ENCODE data around the gene RIPOR1.
"Not testable (repeated sequence)": the region's sequence is repeated elsewhere in the genome, so short reads cannot be mapped to it uniquely, and the experiment has no call there.

The RIPOR1 gene, protein sequence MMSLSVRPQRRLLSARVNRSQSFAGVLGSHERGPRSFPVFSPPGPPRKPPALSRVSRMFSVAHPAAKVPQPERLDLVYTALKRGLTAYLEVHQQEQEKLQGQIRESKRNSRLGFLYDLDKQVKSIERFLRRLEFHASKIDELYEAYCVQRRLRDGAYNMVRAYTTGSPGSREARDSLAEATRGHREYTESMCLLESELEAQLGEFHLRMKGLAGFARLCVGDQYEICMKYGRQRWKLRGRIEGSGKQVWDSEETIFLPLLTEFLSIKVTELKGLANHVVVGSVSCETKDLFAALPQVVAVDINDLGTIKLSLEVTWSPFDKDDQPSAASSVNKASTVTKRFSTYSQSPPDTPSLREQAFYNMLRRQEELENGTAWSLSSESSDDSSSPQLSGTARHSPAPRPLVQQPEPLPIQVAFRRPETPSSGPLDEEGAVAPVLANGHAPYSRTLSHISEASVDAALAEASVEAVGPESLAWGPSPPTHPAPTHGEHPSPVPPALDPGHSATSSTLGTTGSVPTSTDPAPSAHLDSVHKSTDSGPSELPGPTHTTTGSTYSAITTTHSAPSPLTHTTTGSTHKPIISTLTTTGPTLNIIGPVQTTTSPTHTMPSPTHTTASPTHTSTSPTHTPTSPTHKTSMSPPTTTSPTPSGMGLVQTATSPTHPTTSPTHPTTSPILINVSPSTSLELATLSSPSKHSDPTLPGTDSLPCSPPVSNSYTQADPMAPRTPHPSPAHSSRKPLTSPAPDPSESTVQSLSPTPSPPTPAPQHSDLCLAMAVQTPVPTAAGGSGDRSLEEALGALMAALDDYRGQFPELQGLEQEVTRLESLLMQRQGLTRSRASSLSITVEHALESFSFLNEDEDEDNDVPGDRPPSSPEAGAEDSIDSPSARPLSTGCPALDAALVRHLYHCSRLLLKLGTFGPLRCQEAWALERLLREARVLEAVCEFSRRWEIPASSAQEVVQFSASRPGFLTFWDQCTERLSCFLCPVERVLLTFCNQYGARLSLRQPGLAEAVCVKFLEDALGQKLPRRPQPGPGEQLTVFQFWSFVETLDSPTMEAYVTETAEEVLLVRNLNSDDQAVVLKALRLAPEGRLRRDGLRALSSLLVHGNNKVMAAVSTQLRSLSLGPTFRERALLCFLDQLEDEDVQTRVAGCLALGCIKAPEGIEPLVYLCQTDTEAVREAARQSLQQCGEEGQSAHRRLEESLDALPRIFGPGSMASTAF

DNA sequence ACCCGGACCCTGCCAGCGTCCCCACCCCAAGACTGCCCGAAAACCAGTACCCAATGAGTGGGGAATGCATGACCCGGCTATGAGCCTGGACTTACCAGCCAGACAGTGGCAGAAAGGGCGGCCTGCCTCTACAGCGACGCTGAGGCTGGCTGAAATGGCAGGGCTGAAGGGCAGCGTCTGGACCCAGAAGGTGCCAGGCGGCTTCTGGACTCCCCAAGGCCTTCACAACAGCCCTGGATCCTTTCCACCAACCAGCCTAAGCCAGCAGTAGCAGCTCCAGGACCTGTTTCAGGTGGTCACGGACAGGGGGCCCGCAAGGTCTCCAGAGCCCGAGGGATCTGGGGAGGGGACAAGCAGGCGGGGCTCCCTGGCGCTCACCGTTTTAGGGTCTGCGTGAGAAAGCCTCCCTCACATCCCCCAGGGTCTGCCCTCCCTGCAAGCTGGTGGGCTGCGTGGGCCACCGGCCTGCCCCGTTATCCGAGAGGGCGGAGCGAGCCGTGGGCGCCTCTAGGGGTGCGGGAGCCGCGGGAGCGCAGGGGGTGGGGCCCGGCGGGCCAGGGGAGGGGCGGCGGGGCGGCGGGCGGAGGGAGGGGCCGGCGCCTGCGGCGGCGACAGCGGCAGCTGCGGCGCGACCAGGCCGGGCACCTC is at the start of gene RIPOR1:
RIPOR1 (plus strand) TSS at position 608 of the 648 bp plus-strand sequence. CDS start 9,618 bp downstream, outside the sequence.
- in situ Hi-C loops (cut with HindIII; ENCODE audit: low pct_ligation_motif_present, low pct_unique_long_range_greater_than_20kb, low sequenced_read_pairs) = no loop called here
- DNase-seq = peak; percentile 53

DNA sequence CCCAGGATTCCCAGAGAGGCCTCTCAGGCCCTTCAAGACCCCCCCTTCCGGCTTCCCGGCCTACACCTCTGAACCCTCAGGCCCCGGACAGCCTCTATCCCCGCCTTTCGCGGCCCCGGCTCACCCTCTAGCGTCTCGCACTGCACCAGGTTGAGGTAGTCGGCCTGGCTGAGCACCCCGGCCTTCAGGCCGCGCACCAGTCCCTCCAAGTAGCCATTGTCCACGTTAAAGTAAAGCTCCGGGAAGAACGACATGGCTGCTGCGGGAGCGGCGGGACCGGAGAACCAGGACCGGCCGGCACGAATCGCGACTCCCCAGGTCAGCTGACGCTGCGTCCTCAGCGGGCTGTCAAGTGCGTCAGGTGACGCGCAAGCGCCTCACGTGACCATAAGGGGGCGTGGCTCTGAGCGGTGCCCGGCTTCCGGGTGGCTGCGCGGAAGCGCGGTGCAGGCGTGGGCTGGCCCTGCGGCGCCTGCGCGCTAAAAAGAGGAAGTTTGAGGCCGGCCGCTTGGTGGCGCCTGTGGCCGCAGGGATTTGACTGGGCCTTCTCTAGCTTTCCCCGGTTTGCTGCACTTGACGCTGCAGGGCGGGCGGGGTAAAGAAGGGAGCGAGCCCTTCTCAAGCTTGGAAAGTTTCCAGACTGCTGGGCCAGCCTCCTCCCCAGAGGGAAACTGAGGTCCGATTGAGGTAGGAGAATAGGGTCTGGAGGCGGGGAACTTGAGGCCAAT is 47.6 kb upstream of the RIPOR1 start, which contains the start of gene ATP6V0D1:
ATP6V0D1 (minus strand) TSS at position 325 of the 728 bp plus-strand sequence; CDS start at position 254, 71 bp downstream.
- in situ Hi-C loops (cut with HindIII; ENCODE audit: low pct_ligation_motif_present, low pct_unique_long_range_greater_than_20kb, low sequenced_read_pairs) = no loop called here
- peak; percentile 99 for DNase-seq

DNA sequence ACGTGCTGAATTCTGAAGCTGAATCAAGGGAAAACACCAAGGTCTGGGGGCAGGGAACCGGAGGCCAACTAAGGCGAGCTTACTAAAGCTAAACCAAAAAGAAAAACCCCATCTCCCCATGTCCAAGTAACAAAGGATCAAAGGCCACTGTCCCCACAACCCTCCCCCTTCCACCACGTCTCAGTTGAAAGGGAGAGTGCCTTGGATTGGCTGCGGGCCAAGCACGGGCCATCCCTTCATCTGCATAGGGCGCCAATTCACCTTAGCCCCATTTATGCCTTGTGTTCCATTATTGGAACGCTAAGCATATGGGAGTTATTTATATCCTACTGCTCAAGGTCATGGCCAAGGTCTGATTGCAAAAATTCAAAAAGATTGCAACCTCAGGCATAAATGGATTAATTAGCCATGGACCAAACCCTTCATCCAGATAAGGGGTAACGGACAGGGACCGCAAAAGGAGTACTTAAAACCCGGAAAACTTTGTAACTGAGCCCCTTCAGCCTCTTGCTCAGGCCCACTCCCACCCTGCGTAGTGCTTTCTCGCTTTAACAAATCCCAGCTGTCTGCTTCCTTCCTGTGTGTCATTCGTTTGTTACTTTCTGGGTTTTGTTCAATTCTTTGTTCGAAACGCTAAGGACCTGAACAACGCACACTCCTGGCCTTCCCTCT is 46.9 kb upstream of the RIPOR1 start:
- in situ Hi-C loops (cut with HindIII; ENCODE audit: low pct_ligation_motif_present, low pct_unique_long_range_greater_than_20kb, low sequenced_read_pairs) = no loop called here
- DNase-seq = no peak

DNA sequence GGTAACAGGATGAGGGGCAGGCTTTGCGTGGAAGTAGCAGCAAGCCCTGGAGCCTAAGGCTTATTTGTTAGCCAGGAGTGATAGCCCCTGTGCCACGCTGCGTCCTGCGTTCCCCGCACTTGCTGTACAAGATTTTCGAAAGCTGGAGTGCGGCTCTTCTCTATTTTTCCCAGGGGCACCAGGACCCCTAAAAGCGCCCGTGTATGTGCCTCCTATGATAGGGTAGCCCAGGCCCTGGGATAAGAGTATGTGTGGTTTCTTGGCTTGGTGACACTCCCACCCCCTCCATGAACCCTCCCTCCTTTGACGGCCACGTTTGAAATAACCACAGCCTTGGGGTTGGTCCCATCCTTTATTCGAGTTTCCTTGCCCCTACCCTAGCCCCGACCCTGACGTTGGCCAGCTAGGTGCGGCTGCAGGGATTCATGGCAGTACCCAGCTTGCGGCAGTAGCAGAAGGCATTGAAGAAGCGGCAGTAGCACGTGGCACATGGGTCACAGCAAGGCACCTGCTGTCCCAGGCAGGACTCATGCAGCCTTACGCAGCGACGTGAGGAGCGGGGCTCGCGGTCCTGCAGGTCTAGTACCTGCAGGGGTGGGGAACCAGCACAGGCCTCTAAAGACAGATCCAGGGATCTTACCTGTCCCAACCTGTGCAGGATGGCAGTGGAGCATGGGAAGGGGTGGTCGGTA is 46.2 kb upstream of the RIPOR1 start:
- in situ Hi-C loops (cut with HindIII; ENCODE audit: low pct_ligation_motif_present, low pct_unique_long_range_greater_than_20kb, low sequenced_read_pairs) = no loop called here
- no peak for DNase-seq

DNA sequence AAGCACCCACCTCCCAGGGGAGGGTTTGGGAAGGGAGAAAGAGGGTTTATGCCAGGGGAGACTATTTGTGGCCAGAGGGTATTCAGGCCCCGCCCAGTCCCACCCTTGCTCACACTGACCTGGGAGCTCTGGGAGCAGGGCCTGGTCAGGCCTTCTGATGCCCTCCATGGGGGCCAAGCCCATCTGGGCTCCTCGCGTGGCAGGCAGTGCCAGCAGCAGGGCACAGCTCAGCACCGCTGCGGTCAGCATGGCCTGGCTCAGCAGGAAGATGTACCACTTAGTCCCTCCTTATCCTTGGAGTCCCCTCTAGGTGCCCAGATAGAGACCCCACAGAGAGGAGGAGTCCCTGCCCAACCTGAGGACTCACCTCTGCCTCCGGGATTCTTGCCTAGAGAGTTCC is 45.5 kb upstream of the RIPOR1 start, which contains the start of gene AGRP:
AGRP (minus strand) TSS at position 398 of the 400 bp plus-strand sequence; CDS start at position 249, 149 bp downstream.
- in situ Hi-C loops (cut with HindIII; ENCODE audit: low pct_ligation_motif_present, low pct_unique_long_range_greater_than_20kb, low sequenced_read_pairs) = no loop called here
- no peak for DNase-seq

DNA sequence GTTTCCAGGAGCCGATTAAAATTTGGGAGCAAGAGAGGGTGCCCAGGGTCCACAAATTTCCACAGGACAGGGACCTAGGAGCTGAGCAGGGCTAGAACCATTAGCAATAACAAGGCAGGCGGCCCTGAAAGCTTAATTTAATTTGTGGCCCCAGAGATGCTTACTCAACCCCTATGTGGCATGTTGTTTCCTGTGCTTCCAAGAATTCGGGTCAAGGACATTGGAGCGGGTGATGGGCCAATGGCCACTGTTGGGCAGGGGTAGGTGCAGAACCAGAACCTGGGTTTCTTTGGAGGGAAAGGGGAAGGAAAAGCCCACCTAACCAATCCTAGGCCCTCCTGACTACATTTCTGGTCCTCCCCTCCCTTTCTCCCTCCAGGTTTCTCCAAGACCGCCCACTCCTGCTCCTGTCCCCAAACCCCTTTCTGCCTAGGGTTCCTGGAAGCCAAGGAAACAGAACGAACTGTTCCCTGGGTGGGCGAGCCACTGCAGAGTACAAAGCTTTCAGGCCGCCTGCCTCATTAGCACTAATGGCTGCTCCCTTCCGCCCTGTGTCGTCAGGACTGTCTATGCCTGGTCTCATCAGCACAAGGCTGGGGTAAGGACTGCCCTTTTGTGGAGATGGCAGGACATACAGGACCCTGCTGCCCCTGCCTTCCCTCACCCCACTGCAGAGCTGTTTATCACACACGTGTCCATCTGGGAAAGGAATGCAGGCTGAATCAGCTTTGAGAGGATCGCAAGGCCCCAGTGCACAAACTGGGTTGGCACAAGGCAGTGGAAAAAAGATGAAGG is 44.7 kb upstream of the RIPOR1 start:
- DNase-seq = peak; percentile 20
- in situ Hi-C loops (cut with HindIII; ENCODE audit: low pct_ligation_motif_present, low pct_unique_long_range_greater_than_20kb, low sequenced_read_pairs) = no loop called here

DNA sequence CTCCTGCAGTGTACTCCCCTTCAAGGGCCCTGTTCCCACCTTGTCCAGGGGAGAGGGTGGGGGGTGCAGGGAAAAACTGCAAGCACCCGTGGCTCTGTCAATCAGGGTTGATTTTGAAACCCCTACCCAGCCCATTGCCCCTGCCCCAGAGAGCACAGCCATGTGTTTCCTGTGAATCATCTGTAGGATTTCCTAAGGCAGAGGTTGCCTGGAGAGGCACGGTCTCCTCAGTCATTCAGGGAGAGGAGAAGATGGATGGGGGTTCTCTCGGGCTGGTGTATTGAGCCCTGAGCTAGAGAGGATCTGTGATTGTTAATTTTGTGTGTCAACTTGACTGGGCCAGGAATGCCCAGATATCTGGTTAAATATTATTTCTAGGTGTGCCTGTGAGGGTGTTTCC is 41.8 kb upstream of the RIPOR1 start:
- in situ Hi-C loops (cut with HindIII; ENCODE audit: low pct_ligation_motif_present, low pct_unique_long_range_greater_than_20kb, low sequenced_read_pairs) = no loop called here
- DNase-seq = no peak

DNA sequence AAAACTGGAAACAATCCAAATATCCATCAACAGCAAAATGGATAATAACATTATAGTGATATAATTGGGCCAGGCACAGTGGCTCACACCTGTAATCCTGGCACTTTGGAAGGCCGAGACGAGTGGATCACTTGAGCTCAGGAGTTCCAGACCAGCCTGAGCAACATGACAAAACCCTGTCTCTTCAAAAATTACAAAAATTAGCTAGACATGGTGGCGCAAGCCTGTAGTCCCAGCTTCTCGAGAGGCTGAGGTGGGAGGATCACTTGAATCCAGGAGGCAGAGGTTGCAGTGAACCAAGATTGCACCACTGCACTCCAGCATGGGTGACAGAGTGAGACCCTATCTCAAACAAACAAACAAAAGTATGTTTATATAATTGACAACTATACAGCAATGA is 41.1 kb upstream of the RIPOR1 start:
- DNase-seq; in situ Hi-C loops (cut with HindIII; ENCODE audit: low pct_ligation_motif_present, low pct_unique_long_range_greater_than_20kb, low sequenced_read_pairs): not testable (repeated sequence)

DNA sequence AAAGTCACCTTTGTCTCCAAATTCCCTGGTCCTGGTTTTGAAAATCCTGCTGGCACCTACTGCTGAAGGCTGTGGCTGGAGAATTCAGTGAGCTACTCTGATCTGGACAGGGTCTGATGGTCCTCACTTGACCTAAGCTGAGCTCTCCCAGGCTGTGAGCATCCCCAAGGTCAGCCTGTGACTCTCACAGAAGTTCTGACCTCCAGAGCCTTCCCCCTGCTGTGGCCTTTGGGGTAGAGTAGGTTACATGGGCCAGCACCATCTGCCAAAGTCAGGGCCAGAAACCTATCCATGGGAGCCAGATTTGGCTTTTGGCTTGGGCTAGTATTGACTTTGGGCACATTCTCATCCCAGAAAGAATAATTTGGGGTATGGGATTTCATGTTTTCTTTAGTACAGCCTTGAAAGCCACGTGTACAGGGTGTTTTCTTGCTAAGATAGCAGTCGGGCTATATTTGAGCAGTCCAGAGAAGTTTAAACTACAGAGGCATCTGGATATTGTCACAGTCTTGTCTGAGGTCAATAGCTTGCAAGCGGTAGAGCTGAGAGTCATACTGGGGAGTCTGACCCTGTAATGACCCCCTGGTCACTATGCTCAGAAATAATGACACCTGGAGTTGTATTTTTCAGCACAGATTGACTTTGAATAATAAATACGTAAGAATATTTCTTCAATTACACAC is 39.1 kb upstream of the RIPOR1 start:
- in situ Hi-C loops (cut with HindIII; ENCODE audit: low pct_ligation_motif_present, low pct_unique_long_range_greater_than_20kb, low sequenced_read_pairs) = no loop called here
- no peak for DNase-seq

DNA sequence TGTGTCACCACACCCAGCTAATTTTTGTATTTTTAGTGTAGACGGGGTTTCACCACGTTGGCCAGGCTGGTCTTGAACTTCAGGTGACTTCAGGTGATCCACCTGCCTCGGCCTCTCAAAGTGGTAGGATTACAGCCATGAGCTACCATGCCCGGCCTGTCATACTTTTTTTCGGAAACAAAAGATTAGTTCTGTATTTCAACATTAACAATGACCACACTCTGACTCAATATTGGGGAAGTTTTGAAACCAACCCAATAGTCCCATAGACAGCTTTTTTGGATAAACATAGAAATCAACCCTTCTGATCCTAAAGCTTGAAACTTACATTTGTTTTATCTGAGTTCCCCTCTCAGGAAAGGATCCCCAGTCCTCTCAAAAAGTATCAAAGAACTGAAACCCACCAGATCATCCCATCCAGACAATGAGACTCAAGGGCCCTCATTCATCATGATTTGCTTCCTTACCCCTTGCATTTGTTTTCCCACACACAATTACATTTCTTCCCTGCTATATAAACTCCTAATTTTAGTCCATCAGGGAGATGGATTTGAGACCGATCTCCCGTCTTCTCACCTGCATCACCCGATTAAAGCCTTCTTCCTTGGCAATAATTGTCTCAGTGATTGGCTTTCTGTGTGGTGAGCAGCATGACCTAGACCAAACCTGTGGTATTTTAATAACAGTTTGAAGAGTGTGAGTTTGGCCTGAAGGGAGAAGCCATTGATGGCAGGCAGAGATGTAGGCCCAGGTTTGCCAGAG is 38.1 kb upstream of the RIPOR1 start:
- in situ Hi-C loops (cut with HindIII; ENCODE audit: low pct_ligation_motif_present, low pct_unique_long_range_greater_than_20kb, low sequenced_read_pairs) = no loop called here

DNA sequence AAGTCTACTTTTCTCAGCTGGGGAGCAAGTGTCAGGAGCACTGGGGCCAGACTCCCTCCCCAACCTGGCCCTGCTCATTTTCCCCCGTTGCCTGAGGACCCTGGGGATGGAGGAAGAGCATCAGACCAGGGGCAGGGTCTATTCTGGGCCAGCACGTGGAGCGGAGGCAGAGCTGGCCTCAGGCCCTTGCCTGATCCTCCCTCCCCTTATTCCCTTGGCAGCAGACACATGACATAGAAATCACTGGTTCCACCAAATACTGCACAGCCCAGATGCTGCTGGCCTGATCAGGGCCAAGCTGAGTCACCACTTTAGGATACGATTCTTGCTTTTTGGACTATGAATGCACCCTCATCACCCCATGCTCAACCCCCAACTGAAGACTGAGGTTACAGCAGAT is 29.5 kb upstream of the RIPOR1 start:
- no peak for DNase-seq
- in situ Hi-C loops (cut with HindIII; ENCODE audit: low pct_ligation_motif_present, low pct_unique_long_range_greater_than_20kb, low sequenced_read_pairs) = no loop called here

More for the DNA sequence above, 38.1 kb upstream of the RIPOR1 start:
- DNase-seq = no peak

DNA sequence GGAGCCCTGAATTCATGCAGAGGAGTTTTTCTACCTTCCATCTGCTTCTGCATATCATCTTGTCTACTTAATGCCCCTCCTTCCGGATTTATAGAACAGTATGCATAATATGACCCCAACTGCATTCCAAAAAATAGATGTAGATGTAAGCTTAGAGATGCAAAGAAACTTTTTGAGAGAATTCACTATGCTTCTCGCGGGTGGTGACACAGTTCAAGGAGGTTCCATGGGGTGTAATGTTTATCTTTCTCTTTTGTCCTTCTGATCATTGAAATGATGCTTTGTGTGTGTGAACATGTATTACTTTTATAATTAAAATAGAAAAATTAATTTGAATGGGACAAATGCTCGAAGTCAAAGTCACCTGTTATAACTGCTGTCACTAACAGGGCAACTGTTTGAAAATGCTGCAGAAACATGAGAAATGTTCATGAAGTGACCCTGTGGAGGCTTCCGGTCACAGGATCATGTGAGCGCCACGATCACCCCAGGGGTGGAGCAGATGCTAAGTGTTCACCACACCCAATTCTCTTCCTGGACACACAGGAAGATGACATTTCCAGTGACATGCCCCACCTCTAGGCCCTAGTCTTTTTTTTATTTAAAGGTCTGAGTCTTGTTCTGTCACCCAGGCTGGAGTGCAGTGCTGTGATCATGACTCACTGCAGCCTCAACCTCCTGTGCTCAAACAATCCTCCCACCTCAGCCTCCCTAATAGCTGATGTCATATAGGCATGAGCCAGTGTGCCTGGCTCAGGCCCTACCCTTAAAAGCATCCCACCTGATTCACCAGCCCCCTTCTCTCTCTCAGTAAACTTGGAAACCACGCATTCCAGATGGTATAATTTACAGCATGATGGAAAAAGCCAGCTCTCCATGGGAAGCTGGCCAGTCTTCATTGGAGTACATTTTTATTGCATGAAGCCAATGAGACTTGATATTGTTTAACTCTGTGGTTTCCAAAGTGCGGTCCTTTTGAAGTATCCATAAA is 24.3 kb upstream of the RIPOR1 start:
- in situ Hi-C loops (cut with HindIII; ENCODE audit: low pct_ligation_motif_present, low pct_unique_long_range_greater_than_20kb, low sequenced_read_pairs) = no loop called here
- no peak for DNase-seq

DNA sequence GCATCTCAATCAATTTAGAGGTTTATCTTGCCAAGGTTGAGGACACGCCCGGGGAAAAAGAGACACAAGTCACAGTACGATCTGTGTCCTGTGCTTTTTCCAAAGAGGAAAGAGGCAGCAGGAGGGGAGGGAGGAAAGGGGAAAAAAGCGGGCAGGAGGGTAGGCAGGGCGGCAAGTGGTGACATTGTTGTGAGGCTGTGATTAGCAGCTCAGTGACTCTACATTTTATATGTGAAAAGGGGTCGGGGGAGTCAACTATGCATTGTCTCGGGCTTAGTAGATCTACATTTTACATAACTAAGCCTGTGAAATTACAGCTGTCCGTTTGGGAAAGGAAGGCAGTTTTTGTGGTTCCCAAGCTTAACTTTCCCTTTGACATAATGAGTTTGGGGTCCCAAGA is 22.2 kb upstream of the RIPOR1 start:
- in situ Hi-C loops (cut with HindIII; ENCODE audit: low pct_ligation_motif_present, low pct_unique_long_range_greater_than_20kb, low sequenced_read_pairs) = no loop called here
- no peak for DNase-seq

DNA sequence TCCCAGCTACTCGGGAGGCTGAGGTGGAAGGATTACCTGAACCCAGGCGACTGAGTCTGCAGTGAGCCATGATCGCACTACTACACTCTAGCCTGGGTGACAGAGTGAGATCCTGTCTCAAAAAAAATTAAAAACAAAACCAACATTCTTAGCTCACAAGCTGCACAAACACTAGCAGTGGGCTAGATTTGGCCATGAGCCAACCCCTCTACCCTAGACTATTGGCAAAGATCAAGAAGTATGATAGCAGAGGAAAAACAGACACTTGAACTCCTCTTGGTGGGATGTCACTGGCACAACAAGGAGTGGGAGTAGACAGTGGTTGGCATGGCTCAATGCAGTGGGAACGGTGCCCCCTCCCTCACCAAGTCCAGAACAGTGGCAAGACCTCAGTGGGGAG is 19.6 kb upstream of the RIPOR1 start:
- in situ Hi-C loops (cut with HindIII; ENCODE audit: low pct_ligation_motif_present, low pct_unique_long_range_greater_than_20kb, low sequenced_read_pairs) = no loop called here
- DNase-seq = no peak

All from ACHN (cell line).